Ascending aorta (tissue), 2 donors: ENCODE data around the gene KATNBL1. TPM values are rescaled to one million over a fixed set of nuclear protein-coding genes. Genes with fewer than 3 reads are reported as not detected.

ENCODE experiments used
- DNase-seq, 2 donors: peaks; one replicate each; pipeline ENCODE4 v3.0.0-alpha.2; 2019; ENCODE audit warnings: low spot score in 2 of 2
- H3K27ac ChIP-seq, 2 donors: fragments of 200-600 bp; sonication (generic); one replicate each; pipeline ENCODE4 v1.5.1; 2016 to 2017; ENCODE audit warnings: mild to moderate bottlenecking in 1 of 2
- H3K27me3 ChIP-seq: fragments of 200-600 bp; sonication (generic); one replicate; pipeline ENCODE4 v1.5.1; 2017
- H3K36me3 ChIP-seq, 2 donors: fragments of 200-600 bp; sonication (generic); one replicate each; pipeline ENCODE4 v1.5.1; 2016
- H3K4me1 ChIP-seq, 2 donors: fragments of 200-600 bp; sonication (generic); one replicate each; pipeline ENCODE4 v1.5.1; 2016 to 2017; ENCODE audit warnings: mild to moderate bottlenecking in 1 of 2
- H3K4me3 ChIP-seq, 2 donors: fragments of 200-600 bp; sonication (generic); one replicate each; pipeline ENCODE4 v1.5.1; 2016 to 2017; ENCODE audit warnings: mild to moderate bottlenecking in 1 of 2
- H3K9me3 ChIP-seq, 2 donors: fragments of 200-600 bp; sonication (generic); one replicate each; pipeline ENCODE4 v1.5.1; 2016
- CTCF ChIP-seq, 3 experiments: fragments of 200-600 bp in 2 of 3; fragments of 450-650 bp in 1 of 3; sonication (generic) in 2 of 3; IDR thresholded peaks; one replicate each; pipeline ENCODE4 v1.5.1; 2016 to 2019; ENCODE audit warnings: antibody characterized with exemption in 3 of 3, mild to moderate bottlenecking in 1 of 3, moderate library complexity in 1 of 3
- intact Hi-C: fragments of 100-400 bp; cut with DNase I; formaldehyde crosslinking; loops from one replicate; pipeline ENCODE4 v1.15.1; 2023
- total RNA-seq: library from RNA; depleted of rRNA; stranded (reverse); fragments of >200 nt; gene quantifications from one replicate; pipeline ENCODE4 v1.1.0, GENCODE V29; 2016

The KATNBL1 gene
- total RNA-seq, 1 donor from 2014 or later, result 34.3 TPM

- Histone ChIP-seq H3K4me3 (no peak overlapping the region), H3K36me3 (peaks cover 63 to 81% of the 10 kb centered on the region in 2 donors), H3K9me3 (no peaks in the 10 kb centered on the region), H3K4me1 (no peaks in the 10 kb centered on the region), H3K27ac (no peak overlapping the region), H3K27me3 (no peaks in the 10 kb centered on the region)
- intact Hi-C loops, result no loop called here
- no peak for DNase-seq
- no peak for TF ChIP-seq CTCF (IDR thresholded peaks at IDR 0.05)
These were observed 36.5 kb upstream of the KATNBL1 start for GRCh38 chr15:34246276-34246976.

GRCh38 chr15:34243226-34243625 is 33.3 kb upstream of the KATNBL1 start:
- no peak for DNase-seq

GRCh38 chr15:34242331-34242710 is 32.4 kb upstream of the KATNBL1 start:
- Histone ChIP-seq H3K4me3 (no peak overlapping the region), H3K36me3 (peaks cover 70 to 84% of the 10 kb centered on the region in 2 donors), H3K27me3 (no peaks in the 10 kb centered on the region), H3K4me1 (no peaks in the 10 kb centered on the region), H3K9me3 (no peaks in the 10 kb centered on the region), H3K27ac (no peak overlapping the region)
- no peak for DNase-seq
- intact Hi-C loops, result no loop called here
- TF ChIP-seq CTCF (IDR thresholded peaks at IDR 0.05), result no peak

More at GRCh38 chr15:34243226-34243625, 33.3 kb upstream of the KATNBL1 start:
- H3K36me3 ChIP-seq, result peaks cover 66 to 79% of the 10 kb centered on the region in 2 donors
- intact Hi-C loops, result no loop called here
- H3K4me3 ChIP-seq, result no peak overlapping the region
- no peak overlapping the region for H3K27ac ChIP-seq
- no peaks in the 10 kb centered on the region for H3K4me1 ChIP-seq
- no peaks in the 10 kb centered on the region for H3K9me3 ChIP-seq
- no peaks in the 10 kb centered on the region for H3K27me3 ChIP-seq
- no peak for TF ChIP-seq CTCF (IDR thresholded peaks at IDR 0.05)

GRCh38 chr15:34241376-34242330 is 31.8 kb upstream of the KATNBL1 start:
- no peaks in the 10 kb centered on the region for H3K4me1 ChIP-seq
- intact Hi-C loops, result loop anchor here (1.0 kb wide), 2 partner anchors 102 to 126 kb away; partner anchors contain the start of genes LPCAT4, NOP10 and NUTM1
- H3K4me3 ChIP-seq, result no peak overlapping the region
- H3K27ac ChIP-seq, result no peak overlapping the region
- H3K27me3 ChIP-seq, result no peaks in the 10 kb centered on the region
- no peaks in the 10 kb centered on the region for H3K9me3 ChIP-seq
- peaks cover 72 to 88% of the 10 kb centered on the region in 2 donors for H3K36me3 ChIP-seq
- no peak for DNase-seq
- peak; percentile 55 to 75 (median 74) for TF ChIP-seq CTCF (IDR thresholded peaks at IDR 0.05)

- H3K4me3 ChIP-seq, result no peak overlapping the region
- no peak overlapping the region for H3K27ac ChIP-seq
- intact Hi-C loops, result no loop called here
- peaks cover 75 to 90% of the 10 kb centered on the region in 2 donors for H3K36me3 ChIP-seq
- H3K9me3 ChIP-seq, result no peaks in the 10 kb centered on the region
- no peaks in the 10 kb centered on the region for H3K4me1 ChIP-seq
- TF ChIP-seq CTCF (IDR thresholded peaks at IDR 0.05), result no peak
- no peak for DNase-seq
- H3K27me3 ChIP-seq, result no peaks in the 10 kb centered on the region
These were observed 30.6 kb upstream of the KATNBL1 start for GRCh38 chr15:34240537-34240936.
